HG03196 (cell line): ENCODE results near the gene FRMD4A.
"Not testable (repeated sequence)": the region's sequence is repeated elsewhere in the genome, so short reads cannot be mapped to it uniquely, and the experiment has no call there.

Source experiments
- ATAC-seq: cut with Tn5 transposase; IDR thresholded peaks from one replicate; pipeline ENCODE4 v1.9.1; 2021; ENCODE audit not compliant: unreplicated experiment

The FRMD4A gene

GRCh38 chr10:13831711-13832141, 499.0 kb downstream of the FRMD4A start:
- no peak for ATAC-seq

GRCh38 chr10:13830385-13830784, 500.3 kb downstream of the FRMD4A start:
- ATAC-seq = no peak

- ATAC-seq = no peak
Measured at GRCh38 chr10:13829790-13830189, 500.9 kb downstream of the FRMD4A start.

GRCh38 chr10:13828284-13828683, 502.4 kb downstream of the FRMD4A start:
- ATAC-seq = not testable (repeated sequence)

GRCh38 chr10:13827076-13827797, 503.5 kb downstream of the FRMD4A start:
- no peak for ATAC-seq

GRCh38 chr10:13823709-13824405, 506.9 kb downstream of the FRMD4A start:
- ATAC-seq = no peak

- ATAC-seq = no peak
Measured at GRCh38 chr10:13823096-13823708, 507.5 kb downstream of the FRMD4A start.

GRCh38 chr10:13822490-13822889, 508.2 kb downstream of the FRMD4A start:
- ATAC-seq = no peak

- ATAC-seq = no peak
Measured at GRCh38 chr10:13820964-13821337, 509.8 kb downstream of the FRMD4A start.

GRCh38 chr10:13820119-13820963, 510.4 kb downstream of the FRMD4A start:
- no peak for ATAC-seq

GRCh38 chr10:13816195-13816925, 514.4 kb downstream of the FRMD4A start:
- ATAC-seq = no peak

GRCh38 chr10:13815756-13816155, 515.0 kb downstream of the FRMD4A start:
- ATAC-seq = no peak

- no peak for ATAC-seq
Measured at GRCh38 chr10:13813550-13813949, 517.2 kb downstream of the FRMD4A start.

GRCh38 chr10:13812804-13813203, 517.9 kb downstream of the FRMD4A start:
- ATAC-seq = no peak

GRCh38 chr10:13810568-13810967, 520.2 kb downstream of the FRMD4A start:
- ATAC-seq = no peak

- ATAC-seq = no peak
Measured at GRCh38 chr10:13809427-13809826, 521.3 kb downstream of the FRMD4A start.

- ATAC-seq = no peak
Measured at GRCh38 chr10:13808556-13809391, 522.0 kb downstream of the FRMD4A start.

GRCh38 chr10:13806419-13806818, 524.3 kb downstream of the FRMD4A start:
- no peak for ATAC-seq
